ENCODE results near the gene MKRN1. TPM values are rescaled to one million over a fixed set of nuclear protein-coding genes. Genes with fewer than 3 reads are reported as not detected.

The MKRN1 gene
- total RNA-seq, 1 experiment from 2014 or later: 87.9 TPM

DNA sequence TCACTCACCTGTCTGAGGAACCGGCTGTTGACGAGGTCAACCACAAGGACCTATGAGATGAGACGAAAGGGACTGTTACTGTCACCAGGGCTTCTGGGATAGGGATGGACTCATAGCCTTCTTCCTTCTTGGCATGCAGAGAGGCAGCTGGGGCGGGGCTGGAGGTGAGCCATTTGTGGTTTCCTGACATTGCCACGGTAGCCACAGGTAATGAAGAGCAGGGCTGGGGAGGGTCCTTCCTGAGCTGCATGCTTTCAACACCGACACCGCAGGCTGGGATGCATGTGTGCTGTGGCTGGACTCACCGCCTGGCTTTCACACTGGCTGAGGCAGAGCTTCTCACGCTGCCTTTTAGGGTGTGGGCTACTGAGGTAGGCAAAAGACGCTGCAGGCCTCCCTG, 46.4 kb upstream of the MKRN1 start:
- no peaks in the 10 kb centered on the region for H3K4me1 ChIP-seq (ENCODE audit: control insufficient read depth, insufficient read depth, low read length)
- DNase-seq (ENCODE audit: low read depth, low spot score) (no peak), ATAC-seq (0 out of 2 replicates have a peak, but pooled peaks have one; percentile 12)
- in situ Hi-C loops (cut with HindIII; ENCODE audit: low pct_unique_long_range_greater_than_20kb, low sequenced_read_pairs): no loop called here
- intact Hi-C loops (cut with micrococcal nuclease; ENCODE audit: unreplicated experiment): no loop called here
- POLR2A ChIA-PET: no interaction called here
- no peaks in the 10 kb centered on the region for H3K36me3 ChIP-seq (ENCODE audit: control insufficient read depth, insufficient read depth, low read length)
- no peaks in the 10 kb centered on the region for H3K9me3 ChIP-seq (ENCODE audit: control insufficient read depth, insufficient read depth, low read depth, low read length)
- TF ChIP-seq, protein P1, sequence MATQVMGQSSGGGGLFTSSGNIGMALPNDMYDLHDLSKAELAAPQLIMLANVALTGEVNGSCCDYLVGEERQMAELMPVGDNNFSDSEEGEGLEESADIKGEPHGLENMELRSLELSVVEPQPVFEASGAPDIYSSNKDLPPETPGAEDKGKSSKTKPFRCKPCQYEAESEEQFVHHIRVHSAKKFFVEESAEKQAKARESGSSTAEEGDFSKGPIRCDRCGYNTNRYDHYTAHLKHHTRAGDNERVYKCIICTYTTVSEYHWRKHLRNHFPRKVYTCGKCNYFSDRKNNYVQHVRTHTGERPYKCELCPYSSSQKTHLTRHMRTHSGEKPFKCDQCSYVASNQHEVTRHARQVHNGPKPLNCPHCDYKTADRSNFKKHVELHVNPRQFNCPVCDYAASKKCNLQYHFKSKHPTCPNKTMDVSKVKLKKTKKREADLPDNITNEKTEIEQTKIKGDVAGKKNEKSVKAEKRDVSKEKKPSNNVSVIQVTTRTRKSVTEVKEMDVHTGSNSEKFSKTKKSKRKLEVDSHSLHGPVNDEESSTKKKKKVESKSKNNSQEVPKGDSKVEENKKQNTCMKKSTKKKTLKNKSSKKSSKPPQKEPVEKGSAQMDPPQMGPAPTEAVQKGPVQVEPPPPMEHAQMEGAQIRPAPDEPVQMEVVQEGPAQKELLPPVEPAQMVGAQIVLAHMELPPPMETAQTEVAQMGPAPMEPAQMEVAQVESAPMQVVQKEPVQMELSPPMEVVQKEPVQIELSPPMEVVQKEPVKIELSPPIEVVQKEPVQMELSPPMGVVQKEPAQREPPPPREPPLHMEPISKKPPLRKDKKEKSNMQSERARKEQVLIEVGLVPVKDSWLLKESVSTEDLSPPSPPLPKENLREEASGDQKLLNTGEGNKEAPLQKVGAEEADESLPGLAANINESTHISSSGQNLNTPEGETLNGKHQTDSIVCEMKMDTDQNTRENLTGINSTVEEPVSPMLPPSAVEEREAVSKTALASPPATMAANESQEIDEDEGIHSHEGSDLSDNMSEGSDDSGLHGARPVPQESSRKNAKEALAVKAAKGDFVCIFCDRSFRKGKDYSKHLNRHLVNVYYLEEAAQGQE (IDR thresholded peaks at IDR 0.05; ENCODE audit: insufficient read depth in 1 of 2, low read depth in 2 of 2, low read length in 1 of 2): no peak
- TF ChIP-seq POLR2AphosphoS5 (IDR thresholded peaks at IDR 0.05; ENCODE audit: low read depth, low read length) (no peak), SIN3A (IDR thresholded peaks at IDR 0.05; ENCODE audit: borderline replicate concordance, insufficient read depth, low read depth, low read length) (no peak), TCF7L2 (IDR thresholded peaks at IDR 0.05; ENCODE audit: low read depth, low read length) (no peak)
- TF ChIP-seq, protein P2, sequence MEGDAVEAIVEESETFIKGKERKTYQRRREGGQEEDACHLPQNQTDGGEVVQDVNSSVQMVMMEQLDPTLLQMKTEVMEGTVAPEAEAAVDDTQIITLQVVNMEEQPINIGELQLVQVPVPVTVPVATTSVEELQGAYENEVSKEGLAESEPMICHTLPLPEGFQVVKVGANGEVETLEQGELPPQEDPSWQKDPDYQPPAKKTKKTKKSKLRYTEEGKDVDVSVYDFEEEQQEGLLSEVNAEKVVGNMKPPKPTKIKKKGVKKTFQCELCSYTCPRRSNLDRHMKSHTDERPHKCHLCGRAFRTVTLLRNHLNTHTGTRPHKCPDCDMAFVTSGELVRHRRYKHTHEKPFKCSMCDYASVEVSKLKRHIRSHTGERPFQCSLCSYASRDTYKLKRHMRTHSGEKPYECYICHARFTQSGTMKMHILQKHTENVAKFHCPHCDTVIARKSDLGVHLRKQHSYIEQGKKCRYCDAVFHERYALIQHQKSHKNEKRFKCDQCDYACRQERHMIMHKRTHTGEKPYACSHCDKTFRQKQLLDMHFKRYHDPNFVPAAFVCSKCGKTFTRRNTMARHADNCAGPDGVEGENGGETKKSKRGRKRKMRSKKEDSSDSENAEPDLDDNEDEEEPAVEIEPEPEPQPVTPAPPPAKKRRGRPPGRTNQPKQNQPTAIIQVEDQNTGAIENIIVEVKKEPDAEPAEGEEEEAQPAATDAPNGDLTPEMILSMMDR (IDR thresholded peaks at IDR 0.05): no peak
- no peak overlapping the region for H3K4me3 ChIP-seq (ENCODE audit: low read depth in 2 of 2, low read length in 2 of 2)
- H3K27me3 ChIP-seq (ENCODE audit: control insufficient read depth, insufficient read depth, low read length): no peaks in the 10 kb centered on the region
- CTCF ChIA-PET: no interaction called here
- BruUV-seq (replicated peaks): no TSS peak
- H3K27ac ChIP-seq (ENCODE audit: low read length): no peak overlapping the region

DNA sequence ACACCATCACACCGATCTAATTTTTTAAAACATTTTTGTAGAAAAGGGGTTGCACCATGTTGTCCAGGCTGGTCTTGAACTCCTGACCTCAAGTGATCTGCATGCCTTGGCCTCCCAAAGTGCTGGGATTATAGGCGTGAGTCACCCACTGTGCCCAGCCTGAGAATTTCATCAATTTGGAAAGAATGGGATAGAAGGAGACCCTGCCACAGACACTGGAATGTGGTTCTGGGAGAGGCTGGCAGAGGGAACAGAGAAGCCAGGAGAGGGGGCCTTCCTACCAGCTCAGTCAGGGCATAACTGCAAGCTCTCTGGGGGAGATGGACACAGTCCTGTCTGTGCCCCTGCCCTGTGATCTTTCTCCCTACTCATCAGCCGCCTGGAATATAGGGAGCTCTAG, 42.1 kb upstream of the MKRN1 start:
- H3K4me3 ChIP-seq (ENCODE audit: low read depth in 2 of 2, low read length in 2 of 2): no peak overlapping the region
- intact Hi-C loops (cut with micrococcal nuclease; ENCODE audit: unreplicated experiment): no loop called here
- DNase-seq (ENCODE audit: low read depth, low spot score) (no peak), ATAC-seq (no peak)
- no TSS peak for BruUV-seq (replicated peaks)
- H3K9me3 ChIP-seq (ENCODE audit: control insufficient read depth, insufficient read depth, low read depth, low read length): no peaks in the 10 kb centered on the region
- no peak overlapping the region for H3K27ac ChIP-seq (ENCODE audit: low read length)
- TF ChIP-seq POLR2AphosphoS5 (IDR thresholded peaks at IDR 0.05; ENCODE audit: low read depth, low read length): no peak
- POLR2A ChIA-PET: no interaction called here
- H3K27me3 ChIP-seq (ENCODE audit: control insufficient read depth, insufficient read depth, low read length): no peaks in the 10 kb centered on the region
- H3K4me1 ChIP-seq (ENCODE audit: control insufficient read depth, insufficient read depth, low read length): no peaks in the 10 kb centered on the region
- in situ Hi-C loops (cut with HindIII; ENCODE audit: low pct_unique_long_range_greater_than_20kb, low sequenced_read_pairs): no loop called here
- CTCF ChIA-PET: interaction anchor here (0.8 kb wide), 1 partner anchor 412 kb away, joined by 3 read pairs; no protein-coding TSS in a partner anchor
- H3K36me3 ChIP-seq (ENCODE audit: control insufficient read depth, insufficient read depth, low read length): no peaks in the 10 kb centered on the region

DNA sequence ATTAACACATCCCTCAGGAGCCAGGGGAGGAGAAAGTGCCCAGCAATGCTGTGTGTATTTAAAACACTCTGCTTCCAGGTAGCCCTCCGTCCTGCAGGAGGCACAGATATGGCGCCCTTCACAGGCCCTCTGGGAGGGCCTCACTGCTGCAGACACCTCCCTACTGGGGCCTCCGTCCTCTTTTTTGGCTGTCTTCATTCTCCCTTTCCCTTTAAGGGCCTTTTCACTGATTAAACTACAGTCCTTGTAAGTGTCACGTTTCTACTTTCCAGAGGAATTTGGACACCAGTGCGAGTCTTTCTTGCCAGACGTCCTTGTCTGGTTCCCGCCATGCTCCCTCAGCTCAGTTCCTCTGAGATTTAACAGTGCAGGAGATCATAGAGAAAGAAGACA, 39.7 kb upstream of the MKRN1 start:
- no peaks in the 10 kb centered on the region for H3K27me3 ChIP-seq (ENCODE audit: control insufficient read depth, insufficient read depth, low read length)
- DNase-seq (ENCODE audit: low read depth, low spot score) (no peak), ATAC-seq (no peak)
- no peak for TF ChIP-seq SIN3A (IDR thresholded peaks at IDR 0.05; ENCODE audit: borderline replicate concordance, insufficient read depth, low read depth, low read length)
- no peak for TF ChIP-seq POLR2AphosphoS5 (IDR thresholded peaks at IDR 0.05; ENCODE audit: low read depth, low read length)
- TF ChIP-seq, protein P1 (IDR thresholded peaks at IDR 0.05; ENCODE audit: insufficient read depth in 1 of 2, low read depth in 2 of 2, low read length in 1 of 2): no peak
- TF ChIP-seq TCF7L2 (IDR thresholded peaks at IDR 0.05; ENCODE audit: low read depth, low read length): no peak
- TF ChIP-seq, protein P2 (IDR thresholded peaks at IDR 0.05): no peak
- CTCF ChIA-PET: no interaction called here
- no peak overlapping the region for H3K27ac ChIP-seq (ENCODE audit: low read length)
- BruUV-seq (replicated peaks): no TSS peak
- in situ Hi-C loops (cut with HindIII; ENCODE audit: low pct_unique_long_range_greater_than_20kb, low sequenced_read_pairs): no loop called here
- POLR2A ChIA-PET: no interaction called here
- H3K9me3 ChIP-seq (ENCODE audit: control insufficient read depth, insufficient read depth, low read depth, low read length): no peaks in the 10 kb centered on the region
- no peaks in the 10 kb centered on the region for H3K4me1 ChIP-seq (ENCODE audit: control insufficient read depth, insufficient read depth, low read length)
- H3K36me3 ChIP-seq (ENCODE audit: control insufficient read depth, insufficient read depth, low read length): no peaks in the 10 kb centered on the region
- intact Hi-C loops (cut with micrococcal nuclease; ENCODE audit: unreplicated experiment): no loop called here
- H3K4me3 ChIP-seq (ENCODE audit: low read depth in 2 of 2, low read length in 2 of 2): no peak overlapping the region
